Nephron (organoid): ENCODE measurements around the gene TIMM22.

Experiments used
- H3K27ac Mint-ChIP-seq, 3 experiments: 2 replicates each; pipeline ENCODE4 v1.8.0; 2020; ENCODE audit warnings: mixed read lengths in 3 of 3, mild to moderate bottlenecking in 2 of 3, moderate library complexity in 1 of 3
- H3K27me3 Mint-ChIP-seq: 2 replicates; pipeline ENCODE4 v1.8.0; 2021; ENCODE audit warnings: low read depth, mild to moderate bottlenecking, moderate library complexity, mixed read lengths
- H3K36me3 Mint-ChIP-seq: 2 replicates; pipeline ENCODE4 v1.8.0; 2020; ENCODE audit warnings: low read depth, mixed read lengths
- H3K4me1 Mint-ChIP-seq: 2 replicates; pipeline ENCODE4 v1.8.0; 2020; ENCODE audit warnings: mixed read lengths
- H3K4me3 Mint-ChIP-seq, 3 experiments: 2 replicates each; pipeline ENCODE4 v1.8.0; 2020; ENCODE audit warnings: mild to moderate bottlenecking in 3 of 3, mixed read lengths in 3 of 3, moderate library complexity in 2 of 3
- H3K9me3 Mint-ChIP-seq: 2 replicates; pipeline ENCODE4 v1.8.0; 2020; ENCODE audit warnings: mixed read lengths
- CTCF ChIP-seq, 3 experiments: fragments of 200-600 bp; sonication (generic); IDR thresholded peaks; one replicate each; pipeline ENCODE4 v1.5.0; 2021; ENCODE audit warnings: antibody characterized with exemption in 3 of 3; ENCODE audit not compliant: unreplicated experiment in 3 of 3

TIMM22 gene

GRCh38 chr17:975371-975915 lies 21.5 kb upstream of the TIMM22 start:
- no peak for TF ChIP-seq CTCF (IDR thresholded peaks at IDR 0.05; ENCODE audit: unreplicated experiment in 3 of 3)
- no peaks in the 10 kb centered on the region for H3K9me3 Mint-ChIP-seq
- peak overlapping the region in 2 of 3 experiments; percentile 65 to 75 for H3K4me3 Mint-ChIP-seq
- H3K27me3 Mint-ChIP-seq, result peaks cover 6% of the 10 kb centered on the region
- H3K4me1 Mint-ChIP-seq, result peaks cover 48% of the 10 kb centered on the region
- H3K36me3 Mint-ChIP-seq, result peaks cover 6% of the 10 kb centered on the region
- peak overlapping the region in 2 of 3 experiments; percentile 15 to 55 for H3K27ac Mint-ChIP-seq

- Mint-ChIP-seq H3K9me3 (no peaks in the 10 kb centered on the region), H3K27ac (peak overlapping the region in 1 of 3 experiments; percentile 76), H3K4me3 (peak overlapping the region in 2 of 3 experiments; percentile 96 to 100), H3K27me3 (no peaks in the 10 kb centered on the region), H3K36me3 (peaks cover 6% of the 10 kb centered on the region), H3K4me1 (peaks cover 49% of the 10 kb centered on the region)
- no peak for TF ChIP-seq CTCF (IDR thresholded peaks at IDR 0.05; ENCODE audit: unreplicated experiment in 3 of 3)
Measured at GRCh38 chr17:976312-976711, 20.6 kb upstream of the TIMM22 start.

GRCh38 chr17:977166-977565 lies 19.8 kb upstream of the TIMM22 start:
- no peak for TF ChIP-seq CTCF (IDR thresholded peaks at IDR 0.05; ENCODE audit: unreplicated experiment in 3 of 3)
- H3K9me3 Mint-ChIP-seq, result no peaks in the 10 kb centered on the region
- peak overlapping the region in 2 of 3 experiments; percentile 76 to 95 for H3K27ac Mint-ChIP-seq
- H3K36me3 Mint-ChIP-seq, result peaks cover 6% of the 10 kb centered on the region
- H3K27me3 Mint-ChIP-seq, result no peaks in the 10 kb centered on the region
- peaks cover 50% of the 10 kb centered on the region for H3K4me1 Mint-ChIP-seq
- peak overlapping the region; percentile 85 to 100 (median 96) for H3K4me3 Mint-ChIP-seq

GRCh38 chr17:978103-979093 lies 18.5 kb upstream of the TIMM22 start:
- peaks cover 2% of the 10 kb centered on the region for H3K36me3 Mint-ChIP-seq
- H3K27me3 Mint-ChIP-seq, result no peaks in the 10 kb centered on the region
- TF ChIP-seq CTCF (IDR thresholded peaks at IDR 0.05; ENCODE audit: unreplicated experiment in 3 of 3), result no peak
- peaks cover 45% of the 10 kb centered on the region for H3K4me1 Mint-ChIP-seq
- peak overlapping the region; percentile 85 to 100 (median 96) for H3K4me3 Mint-ChIP-seq
- H3K27ac Mint-ChIP-seq, result peak overlapping the region; percentile 76 to 95 (median 79)
- H3K9me3 Mint-ChIP-seq, result no peaks in the 10 kb centered on the region

- Mint-ChIP-seq H3K4me3 (peak overlapping the region in 2 of 3 experiments; percentile 30 to 61), H3K27me3 (no peaks in the 10 kb centered on the region), H3K36me3 (no peaks in the 10 kb centered on the region), H3K27ac (no peak overlapping the region), H3K4me1 (peaks cover 44% of the 10 kb centered on the region), H3K9me3 (no peaks in the 10 kb centered on the region)
- TF ChIP-seq CTCF (IDR thresholded peaks at IDR 0.05; ENCODE audit: unreplicated experiment in 3 of 3), result no peak
Measured at GRCh38 chr17:979212-979538, 17.8 kb upstream of the TIMM22 start.
